COR-L47 (cell line): ENCODE data around the gene RPL9.
"Not testable (repeated sequence)": the region's sequence is repeated elsewhere in the genome, so short reads cannot be mapped to it uniquely, and the experiment has no call there.

Source experiments
- DNase-seq: peaks from one replicate; lab custom pipeline; 2025; lab: John Stamatoyannopoulos, UW

RPL9 gene

DNA sequence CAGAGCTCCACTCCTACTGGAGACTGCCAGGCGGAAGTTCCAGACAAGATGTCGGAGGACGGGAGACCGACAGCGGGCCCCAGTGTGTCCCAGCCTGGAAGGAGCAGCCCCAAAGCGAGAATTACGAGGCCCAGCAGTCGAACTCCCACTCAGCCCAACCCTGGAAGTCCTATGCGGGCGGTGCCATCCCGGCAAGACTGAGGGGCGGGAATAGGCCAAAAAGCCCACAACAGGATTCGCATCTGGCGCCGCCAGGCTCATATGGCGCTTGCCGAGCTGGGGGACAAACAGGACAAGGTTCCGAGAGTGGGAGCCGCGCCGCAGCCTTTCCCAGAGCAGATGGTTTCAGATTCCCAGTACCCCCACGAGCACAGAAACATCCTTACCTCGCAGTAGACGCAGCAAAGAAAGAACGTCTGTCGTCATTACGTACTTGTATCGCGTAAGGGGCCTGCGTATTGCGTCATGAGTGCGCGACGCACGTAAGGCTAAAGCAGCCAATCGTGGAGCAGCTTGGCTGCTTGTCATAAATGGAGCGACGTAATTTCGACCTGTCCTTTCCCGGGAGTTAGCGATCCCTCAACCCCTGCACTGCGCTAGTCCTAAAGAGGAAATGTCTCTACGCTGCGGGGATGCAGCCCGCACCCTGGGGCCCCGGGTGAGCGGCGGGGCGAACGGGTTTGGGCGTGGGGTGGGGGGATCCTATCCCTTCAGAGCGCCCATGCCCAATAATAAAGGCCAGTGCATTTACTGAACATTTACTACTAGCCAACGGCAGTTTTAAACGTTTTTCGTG, at the start of gene RPL9, which contains the start of gene LIAS:
Gene RPL9 (minus strand): TSS at position 418 of the 796 bp plus-strand sequence. CDS start 483 bp downstream, outside the sequence.
Gene LIAS (plus strand): TSS at position 552 of the 796 bp plus-strand sequence. CDS start 62 bp downstream, at position 614.
- DNase-seq = peak; percentile 97

DNA sequence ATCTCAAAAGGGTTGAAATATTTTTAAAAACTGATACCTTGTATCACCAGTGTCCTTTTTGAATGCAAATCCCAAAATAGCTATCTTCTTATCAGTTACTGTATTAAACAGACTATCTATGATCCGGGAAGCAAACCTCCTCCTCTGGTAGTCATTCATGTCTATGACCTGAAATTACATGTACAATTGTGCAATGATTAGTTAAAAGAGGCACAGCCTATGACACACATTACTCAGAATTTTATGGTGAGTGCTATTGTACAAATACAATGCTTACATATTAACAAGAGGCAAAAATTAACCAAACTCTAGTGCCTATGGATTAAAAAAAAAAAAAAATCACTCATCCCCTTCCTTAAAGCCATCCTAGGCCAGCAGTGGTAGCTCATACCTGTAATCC, 46.9 kb upstream of the RPL9 start:
- DNase-seq = no peak

DNA sequence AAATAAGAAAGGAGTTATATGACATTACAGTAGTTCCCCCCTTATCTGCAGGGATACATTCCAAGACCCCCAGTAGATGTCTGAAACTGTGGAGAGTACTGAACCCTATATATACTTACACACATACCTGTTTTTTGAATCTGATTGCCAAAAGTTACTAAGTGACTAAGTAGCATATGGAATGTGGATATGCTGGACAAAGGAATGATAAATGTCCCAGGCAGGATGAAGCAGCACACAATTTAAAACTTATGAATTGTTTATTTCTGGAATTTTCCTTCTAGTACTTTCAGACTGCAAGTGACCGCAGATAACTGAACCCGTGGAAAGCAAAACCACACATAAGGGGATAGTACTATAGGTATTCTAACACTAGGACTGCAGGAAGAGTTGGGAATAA, 45.8 kb upstream of the RPL9 start:
- no peak for DNase-seq

DNA sequence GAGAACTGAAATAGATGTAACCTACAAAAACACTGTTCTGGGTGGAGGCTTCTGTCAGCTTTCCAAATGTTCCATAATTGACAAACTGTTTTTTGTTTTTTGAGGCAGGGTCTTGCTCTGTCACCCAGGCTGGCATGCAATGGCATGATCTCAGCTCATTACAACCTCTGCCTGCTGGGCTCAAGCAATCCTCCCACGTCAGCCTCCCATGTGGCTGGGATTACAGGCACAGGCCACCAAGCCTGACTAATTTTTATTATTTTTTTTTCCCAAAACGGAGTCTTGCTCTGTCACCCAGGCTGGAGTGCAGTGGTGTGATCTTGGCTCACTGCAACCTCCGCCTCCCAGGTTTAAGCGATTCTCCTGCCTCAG, 43.9 kb upstream of the RPL9 start:
- DNase-seq = not testable (repeated sequence)

DNA sequence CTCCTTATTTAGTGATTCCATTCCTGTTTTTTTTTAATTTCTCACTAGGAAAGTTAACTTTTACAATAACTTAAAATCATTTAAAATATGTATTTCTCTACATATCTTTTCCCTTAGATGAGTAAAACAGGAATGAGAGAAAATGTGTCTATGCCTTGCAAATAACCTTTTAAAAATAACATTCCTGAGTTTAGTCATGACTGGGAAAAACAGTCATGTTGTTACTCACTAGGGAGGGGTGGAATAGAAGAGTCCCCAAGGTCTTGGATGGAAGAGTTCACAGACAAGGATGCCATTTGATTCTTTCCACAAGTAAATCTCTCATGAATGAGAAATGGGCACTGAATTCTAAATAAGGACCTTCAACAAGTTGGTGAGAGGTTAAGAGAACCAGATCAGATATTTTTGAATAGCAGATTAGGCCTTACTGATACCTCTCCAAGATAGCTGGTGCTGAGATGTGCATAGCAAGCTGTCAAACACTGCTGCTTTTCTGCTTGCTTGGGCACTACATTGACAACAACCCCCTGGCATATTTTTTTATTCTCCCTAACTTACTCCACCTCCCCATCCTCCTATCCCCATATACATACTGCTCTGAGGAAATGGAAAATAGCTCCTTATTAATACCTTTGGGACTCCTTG, 43.4 kb upstream of the RPL9 start:
- no peak for DNase-seq

DNA sequence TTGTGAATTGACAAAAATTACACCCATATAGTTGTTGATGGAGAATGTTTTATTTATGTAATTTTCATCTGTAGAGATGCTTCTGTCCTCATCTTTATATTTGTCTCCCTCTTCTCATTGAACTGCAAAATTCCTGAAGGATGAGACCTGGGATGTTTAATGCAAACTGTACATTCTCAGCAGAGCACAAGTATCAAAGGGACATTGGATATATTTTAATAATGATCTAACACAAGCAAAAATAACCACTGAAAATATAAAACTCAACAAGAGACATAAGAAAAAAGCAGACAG, 40.0 kb upstream of the RPL9 start:
- no peak for DNase-seq

DNA sequence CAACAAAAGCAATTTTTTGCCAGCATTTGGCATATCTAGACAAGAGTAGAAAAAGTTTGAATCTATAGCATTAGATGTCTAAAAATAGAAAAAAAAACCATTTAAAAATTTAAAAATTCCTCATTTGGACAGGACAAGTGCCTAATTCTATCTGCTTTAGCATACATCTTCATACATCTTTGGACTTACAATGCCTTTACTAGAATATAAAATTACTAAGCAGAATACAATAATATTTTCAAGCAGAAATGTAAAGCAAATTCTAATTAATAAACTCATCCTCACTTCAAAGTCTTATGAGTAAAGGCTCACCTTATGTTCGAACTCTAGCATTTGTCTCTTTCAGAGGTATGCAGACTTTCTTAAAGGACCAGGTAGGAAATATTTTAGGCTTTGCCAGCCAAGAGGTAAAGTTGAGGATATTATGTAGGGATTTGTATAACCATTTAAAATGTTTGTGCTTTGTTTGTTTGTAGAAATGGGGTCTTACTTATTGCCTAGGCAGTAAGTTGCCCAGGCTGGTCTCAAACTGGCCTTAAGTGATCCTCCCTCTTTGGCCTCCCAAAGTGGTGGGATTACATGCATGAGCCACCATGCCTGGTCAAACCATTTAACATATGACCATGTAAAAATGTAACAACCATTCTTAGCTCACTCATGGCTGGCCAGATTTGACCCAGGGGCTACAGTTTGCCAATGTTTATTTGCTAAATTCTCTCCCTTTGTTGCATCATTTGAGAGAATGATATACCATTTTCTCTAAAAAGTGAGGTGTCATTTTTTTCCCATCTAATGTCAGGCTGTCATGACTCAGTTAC, 39.4 kb upstream of the RPL9 start:
- no peak for DNase-seq

DNA sequence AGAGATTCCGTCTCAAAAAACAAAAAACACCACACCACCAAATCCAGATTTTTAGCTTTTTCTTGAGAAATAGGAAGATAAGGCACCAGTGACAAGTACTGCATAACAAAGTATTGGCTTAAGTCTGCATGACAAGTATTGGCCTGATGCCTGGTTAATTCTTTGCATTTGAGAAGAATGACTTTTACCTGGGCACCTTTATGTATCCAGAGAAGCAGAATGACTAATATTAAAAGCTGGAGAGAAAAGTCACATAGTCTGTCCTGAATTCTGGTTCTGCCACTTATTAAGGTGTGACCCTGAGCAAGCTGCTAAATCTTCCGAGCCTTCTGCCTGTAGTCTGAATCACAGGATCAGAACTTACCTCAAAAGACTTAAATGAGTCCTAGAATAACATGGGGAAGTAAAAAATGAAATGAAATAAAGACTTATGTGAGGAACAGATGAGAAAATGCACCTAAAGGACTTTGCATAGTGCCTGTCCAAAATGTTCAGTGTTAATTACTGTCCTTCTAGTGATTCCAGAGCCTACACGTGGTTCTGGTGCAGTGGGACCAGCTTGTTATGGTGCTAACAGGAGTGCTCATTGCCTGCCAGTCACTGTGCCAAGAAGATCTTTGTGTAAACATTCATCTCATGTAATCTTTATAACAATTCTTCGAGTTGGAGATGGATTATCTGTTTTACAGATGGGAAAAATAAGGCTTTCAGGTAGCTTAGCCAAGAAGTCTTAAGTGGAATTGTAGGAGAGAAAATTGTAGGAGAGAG, 36.9 kb upstream of the RPL9 start:
- DNase-seq = no peak

DNA sequence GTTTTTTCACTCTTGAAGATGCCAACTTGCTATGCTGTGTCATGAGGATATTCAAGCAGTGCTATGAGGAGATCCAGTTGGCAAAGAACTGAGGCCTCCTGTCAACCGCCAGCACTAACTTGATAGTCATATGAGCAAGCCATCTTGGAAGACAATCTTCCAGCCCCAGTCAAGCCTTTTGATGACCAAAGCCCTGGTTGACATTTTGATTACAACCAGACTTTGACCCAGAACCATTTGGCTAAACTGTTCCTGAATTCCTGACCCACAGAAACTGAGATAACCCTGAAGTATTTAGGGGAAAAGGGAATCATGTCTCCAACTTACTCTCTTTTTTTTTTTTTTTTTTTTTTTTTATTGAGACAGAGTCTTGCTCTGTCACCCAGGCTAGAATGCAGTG, 35.6 kb upstream of the RPL9 start:
- DNase-seq = no peak

DNA sequence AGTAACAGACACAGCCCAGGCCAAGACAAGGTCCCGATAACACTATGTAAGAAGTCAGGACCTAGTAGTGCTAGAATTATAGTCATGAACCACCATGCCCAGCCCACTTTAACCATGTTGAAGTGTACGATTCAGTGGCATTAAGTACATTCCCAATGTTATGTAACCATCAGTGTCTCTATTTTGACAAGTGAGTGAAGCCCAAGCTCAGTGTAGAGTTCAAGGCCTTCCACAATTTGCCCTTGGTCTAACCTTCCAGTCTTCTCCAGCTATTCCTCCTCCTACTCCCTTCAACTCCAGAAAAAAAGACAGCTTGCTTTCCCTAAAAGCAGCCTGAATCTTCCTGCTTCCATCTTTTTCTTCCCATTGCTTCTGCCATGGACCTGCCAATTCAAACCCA, 31.6 kb upstream of the RPL9 start:
- no peak for DNase-seq

DNA sequence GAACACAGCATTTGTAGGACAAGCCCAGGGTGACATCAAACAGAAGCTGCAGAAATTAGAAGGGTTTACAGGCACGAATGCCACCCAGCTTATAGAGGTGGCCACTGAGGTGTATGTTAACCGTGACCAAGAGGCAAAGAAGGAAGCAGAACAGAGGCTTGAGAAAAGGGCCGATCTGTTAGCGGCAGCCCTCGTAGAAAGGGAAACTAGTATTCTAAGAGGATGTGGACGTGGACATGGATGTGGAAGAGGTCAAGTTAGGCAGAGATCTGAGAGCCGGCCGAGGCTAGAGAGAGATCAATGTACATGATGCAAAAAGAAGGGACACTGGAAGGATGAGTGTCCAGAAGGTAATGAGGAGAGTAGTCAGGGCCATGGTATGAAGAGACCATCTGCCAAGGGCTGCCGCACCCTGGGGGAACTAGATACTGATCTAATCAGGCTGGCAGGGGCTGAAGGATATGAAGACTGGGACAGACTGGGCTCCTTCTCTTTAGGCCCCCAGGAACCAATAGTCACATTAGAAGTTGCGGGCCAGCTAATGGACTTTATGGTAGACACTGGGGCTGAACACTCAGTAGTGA, 27.6 kb upstream of the RPL9 start:
- DNase-seq = no peak

DNA sequence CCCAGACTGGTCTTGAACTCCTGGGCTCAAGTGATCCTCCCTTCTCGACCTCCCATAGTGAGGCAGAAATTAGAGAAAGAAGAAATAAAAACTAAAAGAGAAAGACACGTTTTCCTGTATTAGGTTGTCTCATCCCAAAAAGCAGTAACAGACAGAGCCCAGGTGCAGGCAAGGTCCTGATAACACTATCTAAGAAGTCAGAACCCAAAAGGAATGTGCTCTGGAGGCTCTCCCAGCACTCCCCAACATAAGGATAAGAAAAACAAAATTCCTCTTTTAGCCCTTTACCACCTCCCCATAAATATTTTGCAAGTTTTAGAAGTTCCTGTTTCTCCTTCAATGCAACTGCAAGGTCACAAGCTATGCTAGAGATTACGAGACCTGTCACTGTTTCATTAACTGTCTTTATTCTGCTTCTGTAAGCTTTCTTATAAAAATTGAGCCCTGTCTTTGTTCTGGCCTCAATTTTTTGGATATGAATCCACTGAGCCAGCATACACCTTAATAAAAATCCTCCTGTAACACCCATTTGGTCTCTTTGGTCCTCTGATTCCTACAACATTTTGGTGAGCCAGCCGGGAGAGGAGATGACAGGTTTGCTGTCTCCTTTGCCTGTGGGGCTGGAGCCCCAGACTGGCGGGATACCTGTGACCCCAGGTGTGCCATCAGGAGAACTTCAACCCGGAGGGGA, 26.0 kb upstream of the RPL9 start:
- no peak for DNase-seq

DNA sequence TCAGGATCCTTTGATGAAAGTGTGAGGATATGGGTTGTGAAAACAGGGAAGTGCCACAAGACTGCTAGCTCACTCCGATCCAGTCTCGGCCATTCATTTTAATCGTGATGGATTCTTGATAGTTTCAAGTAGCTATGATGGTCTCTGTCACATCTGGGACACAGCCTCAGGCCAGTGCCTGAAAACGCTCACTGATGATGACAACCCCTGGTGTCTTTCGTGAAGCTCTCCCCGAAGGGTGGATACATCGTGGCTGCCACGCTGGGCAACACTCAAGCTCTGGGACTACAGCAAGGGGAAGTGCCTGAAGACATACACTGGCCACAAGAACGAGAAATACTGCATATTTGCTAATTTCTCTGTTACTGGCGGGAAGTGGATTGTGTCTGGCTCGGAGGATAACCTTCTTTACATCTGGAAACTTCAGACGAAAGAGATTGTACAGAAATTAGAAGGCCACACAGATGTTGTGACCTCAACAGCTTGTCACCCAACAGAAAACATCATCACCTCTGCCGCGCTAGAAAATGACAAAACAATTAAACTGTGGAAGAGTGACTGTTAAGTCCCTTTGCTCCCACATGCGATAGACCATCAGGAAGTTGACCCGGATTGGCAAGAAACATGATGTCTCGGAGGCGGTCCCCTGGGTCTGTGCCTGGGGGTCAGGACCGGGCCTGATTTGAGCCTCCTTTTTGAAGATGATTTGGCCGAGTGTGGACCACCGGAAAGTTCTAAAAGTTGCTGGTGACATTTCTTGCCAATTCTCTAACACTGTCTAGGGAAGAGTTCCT, 22.4 kb upstream of the RPL9 start:
- no peak for DNase-seq

DNA sequence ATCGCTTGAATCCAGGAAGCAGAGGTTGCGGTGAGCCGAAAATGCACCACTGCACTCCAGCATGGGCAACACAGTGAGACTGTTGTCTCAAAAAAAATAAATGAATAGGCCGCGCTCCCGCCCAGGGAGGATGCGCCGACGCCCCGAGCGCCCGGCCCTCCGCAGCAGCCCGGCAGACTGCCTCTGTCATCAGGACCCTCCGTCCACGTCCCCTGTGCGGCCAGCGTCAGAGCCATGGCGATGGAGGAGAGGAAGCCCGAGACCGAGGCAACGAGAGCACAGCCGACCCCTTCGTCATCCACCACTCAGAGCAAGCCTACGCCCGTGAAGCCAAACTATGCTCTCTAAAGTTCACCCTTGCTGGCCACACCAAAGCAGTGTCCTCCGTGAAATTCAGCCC, 21.5 kb upstream of the RPL9 start:
- DNase-seq = no peak

DNA sequence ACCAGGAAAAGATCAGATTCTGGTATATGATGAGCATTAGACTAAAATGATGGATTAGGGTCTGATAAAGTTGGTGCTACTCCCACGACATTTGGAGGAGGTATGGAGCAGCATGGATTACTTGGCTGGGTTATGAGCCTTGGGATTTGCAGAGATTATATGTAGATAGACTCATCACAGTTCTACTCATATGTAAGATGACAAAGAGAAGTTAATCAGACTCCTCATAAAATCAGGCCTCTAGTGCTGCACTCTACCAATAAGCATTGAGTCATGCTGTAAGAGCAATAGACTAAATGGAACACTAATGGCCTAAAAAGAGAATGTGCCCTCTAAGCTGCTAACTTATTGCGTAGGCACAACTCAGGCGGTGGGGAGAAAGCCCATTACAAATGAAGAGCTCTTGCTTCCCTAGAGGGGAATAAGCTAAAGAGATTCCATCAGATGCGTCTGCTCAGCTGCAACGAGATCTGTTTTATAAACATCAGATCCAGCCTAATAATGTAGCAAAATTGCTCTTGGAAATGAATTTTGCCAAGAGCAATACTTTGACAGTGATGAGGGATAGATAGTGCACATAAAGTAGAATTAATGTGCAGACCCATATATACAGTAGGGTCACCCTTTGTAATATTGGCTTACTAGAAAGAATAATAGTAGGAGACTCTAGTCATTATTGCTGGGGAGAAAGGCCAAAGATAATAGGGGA, 17.6 kb upstream of the RPL9 start:
- no peak for DNase-seq

DNA sequence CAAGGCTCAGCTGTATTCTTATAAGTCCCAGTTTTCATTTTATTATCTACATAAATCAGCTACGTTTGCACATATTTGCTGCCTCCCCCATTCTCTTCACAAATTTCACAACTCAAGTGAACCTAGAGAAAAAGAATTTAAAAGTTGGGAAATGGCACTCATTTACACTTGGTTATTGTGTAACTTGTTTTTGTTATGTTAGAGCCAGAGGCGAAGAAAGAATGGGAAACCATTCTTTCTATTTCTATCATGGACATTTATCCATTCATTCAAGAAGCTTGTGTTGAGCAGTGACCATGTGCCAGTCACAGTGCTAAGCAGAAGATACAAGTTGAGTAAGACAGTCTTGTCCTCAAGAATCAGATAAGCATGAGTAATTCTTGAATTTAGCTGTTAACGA, 13.7 kb upstream of the RPL9 start:
- no peak for DNase-seq

DNA sequence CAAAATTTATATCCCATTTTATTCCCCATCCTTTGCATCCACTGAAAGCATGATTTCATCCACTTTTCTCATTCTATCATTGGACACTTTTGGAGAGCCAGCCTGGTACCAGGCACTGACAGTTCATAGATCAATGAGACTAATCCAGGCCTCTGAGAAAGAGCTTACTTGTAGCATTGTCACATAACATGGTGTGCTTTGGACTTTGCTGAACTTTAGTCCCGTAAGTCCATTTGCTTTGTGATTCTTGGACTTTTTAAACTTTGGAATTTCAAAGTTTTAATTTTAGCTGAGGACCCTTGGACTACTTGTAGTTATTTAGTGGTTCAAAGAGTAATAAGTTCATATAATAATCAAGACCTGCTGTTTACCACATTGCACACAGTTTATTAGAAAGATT, 11.7 kb upstream of the RPL9 start:
- no peak for DNase-seq

DNA sequence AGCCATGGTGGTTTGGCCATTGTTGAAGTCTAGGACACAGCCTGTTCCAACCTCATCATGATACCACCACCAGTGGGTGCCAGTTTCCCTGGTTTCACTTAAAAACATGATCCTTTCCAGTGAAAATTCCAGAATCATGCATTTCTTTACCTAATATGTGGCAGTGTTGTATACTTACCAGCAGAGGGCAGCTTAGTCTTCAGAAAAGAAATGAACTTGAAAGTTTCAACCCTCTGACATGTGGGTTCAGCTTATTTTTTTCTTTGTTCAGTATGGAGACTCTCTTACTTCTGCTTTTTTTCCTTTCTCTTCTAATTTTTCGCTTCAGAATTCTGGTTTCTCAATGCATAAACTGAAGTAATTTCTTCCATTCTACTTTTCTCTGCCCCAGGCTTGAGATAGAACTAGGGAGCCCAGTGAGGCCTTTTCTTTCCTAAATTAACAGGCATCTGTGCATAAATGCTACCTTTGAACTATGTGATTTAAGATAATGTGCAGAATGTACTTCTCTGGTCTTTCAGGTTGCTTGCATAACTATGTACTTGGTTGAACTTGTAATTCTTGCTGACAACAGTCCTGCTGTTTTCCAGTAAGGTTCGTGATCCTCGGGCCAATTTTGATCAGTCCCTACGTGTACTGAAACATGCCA, 10.8 kb upstream of the RPL9 start:
- DNase-seq = peak; percentile 73

DNA sequence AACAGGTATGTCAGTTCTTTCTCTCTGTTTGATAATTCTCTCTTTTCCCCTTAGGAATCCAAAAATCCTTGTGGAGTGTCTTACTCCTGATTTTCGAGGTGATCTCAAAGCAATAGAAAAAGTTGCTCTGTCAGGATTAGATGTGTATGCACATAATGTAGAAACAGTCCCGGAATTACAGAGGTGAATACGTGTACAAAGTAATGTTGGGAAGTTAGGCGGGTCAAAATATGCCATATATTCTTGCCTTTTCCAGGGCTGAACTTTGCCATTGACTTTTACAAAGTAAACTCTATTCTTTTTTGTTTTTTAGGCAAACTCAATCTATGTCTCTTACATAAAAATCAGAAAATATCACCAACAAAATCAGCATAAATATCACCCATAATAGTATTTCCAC, 8.7 kb upstream of the RPL9 start:
- no peak for DNase-seq
